Esophagus squamous epithelium (tissue), 4 donors: ENCODE data around the gene MTG2.

ENCODE experiments used
- POLR2A ChIP-seq, 4 donors: fragments of 450-650 bp; IDR thresholded peaks; one replicate each; pipeline ENCODE4 v1.6.1; 2017; ENCODE audit warnings: antibody characterized with exemption in 4 of 4, mild to moderate bottlenecking in 4 of 4, moderate library complexity in 3 of 4
- TF ChIP-seq, protein P1 (sequence below), 6 experiments: fragments of 450-650 bp in 4 of 6; fragments of 200-600 bp in 2 of 6; sonication (generic) in 2 of 6; IDR thresholded peaks; one replicate each; pipeline ENCODE4 v1.5.1; 2016 to 2019; ENCODE audit warnings: antibody characterized with exemption in 6 of 6, mild to moderate bottlenecking in 4 of 6, moderate library complexity in 4 of 6

DNA sequence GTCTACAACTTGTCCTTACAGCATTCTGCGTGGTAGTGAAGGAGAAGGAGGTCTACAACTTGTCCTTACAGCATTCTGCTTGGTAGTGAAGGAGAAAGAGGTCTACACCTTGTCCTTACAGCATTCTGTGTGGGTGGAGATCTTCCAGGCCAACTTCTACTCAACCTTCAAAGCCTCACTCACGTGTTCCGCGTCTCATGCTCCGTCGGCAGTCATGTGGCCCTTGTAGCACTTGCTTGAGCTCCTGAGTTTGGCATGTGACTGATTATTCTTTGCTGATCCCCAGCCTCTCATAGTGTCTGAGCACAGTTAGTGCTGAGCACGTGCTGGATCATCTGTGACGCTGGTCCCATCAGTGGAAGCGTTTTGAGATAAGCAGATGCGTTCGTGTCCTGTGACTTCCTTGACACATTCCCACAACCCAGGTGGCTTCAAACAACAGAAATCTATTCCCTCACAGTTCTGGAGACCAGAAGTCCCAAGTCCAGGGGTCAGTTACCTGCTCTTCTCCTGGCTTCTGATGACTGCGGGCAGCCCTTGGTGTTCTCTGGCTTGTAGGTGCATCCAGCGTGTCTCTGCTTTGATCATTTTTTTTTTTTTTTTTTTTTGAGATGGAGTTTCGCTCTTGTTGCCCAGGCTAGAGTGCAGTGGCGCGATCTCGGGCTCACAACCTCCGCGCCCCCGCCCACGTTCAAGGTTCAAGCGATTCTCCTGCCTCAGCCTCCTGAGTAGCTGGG is 36.6 kb upstream of the MTG2 start:
- no peak for TF ChIP-seq POLR2A (IDR thresholded peaks at IDR 0.05)
- TF ChIP-seq, protein P1, sequence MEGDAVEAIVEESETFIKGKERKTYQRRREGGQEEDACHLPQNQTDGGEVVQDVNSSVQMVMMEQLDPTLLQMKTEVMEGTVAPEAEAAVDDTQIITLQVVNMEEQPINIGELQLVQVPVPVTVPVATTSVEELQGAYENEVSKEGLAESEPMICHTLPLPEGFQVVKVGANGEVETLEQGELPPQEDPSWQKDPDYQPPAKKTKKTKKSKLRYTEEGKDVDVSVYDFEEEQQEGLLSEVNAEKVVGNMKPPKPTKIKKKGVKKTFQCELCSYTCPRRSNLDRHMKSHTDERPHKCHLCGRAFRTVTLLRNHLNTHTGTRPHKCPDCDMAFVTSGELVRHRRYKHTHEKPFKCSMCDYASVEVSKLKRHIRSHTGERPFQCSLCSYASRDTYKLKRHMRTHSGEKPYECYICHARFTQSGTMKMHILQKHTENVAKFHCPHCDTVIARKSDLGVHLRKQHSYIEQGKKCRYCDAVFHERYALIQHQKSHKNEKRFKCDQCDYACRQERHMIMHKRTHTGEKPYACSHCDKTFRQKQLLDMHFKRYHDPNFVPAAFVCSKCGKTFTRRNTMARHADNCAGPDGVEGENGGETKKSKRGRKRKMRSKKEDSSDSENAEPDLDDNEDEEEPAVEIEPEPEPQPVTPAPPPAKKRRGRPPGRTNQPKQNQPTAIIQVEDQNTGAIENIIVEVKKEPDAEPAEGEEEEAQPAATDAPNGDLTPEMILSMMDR (IDR thresholded peaks at IDR 0.05): no peak
